ENCODE results near the gene OR52I2.

DNA sequence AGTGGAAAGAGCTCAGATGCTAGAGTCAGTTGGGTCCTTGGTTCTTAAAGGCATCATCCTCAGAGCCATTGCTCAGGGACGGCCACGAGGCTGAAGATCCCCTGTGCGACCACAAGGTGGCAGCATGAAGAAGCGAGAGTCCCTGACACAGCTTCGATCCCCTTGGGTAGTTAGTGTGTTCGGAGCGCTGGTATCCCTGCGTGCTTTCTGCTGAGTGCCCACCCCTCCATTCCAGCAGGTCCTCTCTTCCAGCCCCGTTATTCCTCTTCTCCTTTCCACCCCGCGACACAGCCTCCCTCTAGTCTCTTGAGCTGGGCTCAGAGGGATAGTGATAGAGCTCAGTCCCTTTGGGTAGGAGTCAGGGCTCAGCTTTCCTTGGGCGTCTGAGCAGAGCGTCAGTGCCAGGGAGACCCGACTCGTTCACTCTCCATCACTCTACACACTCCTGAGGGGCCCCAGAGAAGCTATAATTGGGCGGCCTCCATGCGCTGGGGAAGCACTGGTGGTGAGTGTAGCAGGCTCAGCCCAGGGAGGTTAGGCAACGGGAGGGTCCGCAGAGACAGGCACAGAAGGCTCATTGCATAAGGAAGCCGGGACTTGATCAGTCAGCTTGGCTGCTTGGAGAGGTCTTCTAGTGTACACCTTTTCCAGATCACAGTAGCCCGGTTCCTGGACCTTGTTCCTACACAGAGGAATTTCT is 55.6 kb downstream of the OR52I2 start, which contains the start of gene OR51D1:
- TF ChIP-seq POLR2A (IDR thresholded peaks at IDR 0.05; ENCODE audit: low read depth, low read length) (no peak), POLR2AphosphoS5 (IDR thresholded peaks at IDR 0.05; ENCODE audit: low read depth, low read length) (no peak), TAF1 (IDR thresholded peaks at IDR 0.05; ENCODE audit: borderline replicate concordance, low read depth, low read length) (no peak)
